Inflammatory macrophage (primary cell): ENCODE measurements around the gene HMCES.
"Not testable (repeated sequence)": the region's sequence is repeated elsewhere in the genome, so short reads cannot be mapped to it uniquely, and the experiment has no call there.

Experiments used
- DNase-seq, 2 donors: peaks; one replicate each; pipeline ENCODE4 v3.0.0-alpha.2; 2020 to 2022

The HMCES gene

GRCh38 chr3:129323651-129324294 lies 45.1 kb downstream of the HMCES start:
- peak in 1 of 2 donors; percentile 50 for DNase-seq

GRCh38 chr3:129324855-129325254 lies 46.2 kb downstream of the HMCES start:
- DNase-seq, result no peak

- DNase-seq, result no peak
Measured at GRCh38 chr3:129325383-129325782, 46.7 kb downstream of the HMCES start.

GRCh38 chr3:129326138-129326537 lies 47.5 kb downstream of the HMCES start:
- no peak for DNase-seq

GRCh38 chr3:129326595-129326994 lies 47.9 kb downstream of the HMCES start:
- DNase-seq, result no peak

- no peak for DNase-seq
Measured at GRCh38 chr3:129327510-129327909, 48.8 kb downstream of the HMCES start.

GRCh38 chr3:129329858-129330257 lies 51.2 kb downstream of the HMCES start:
- no peak for DNase-seq

GRCh38 chr3:129330409-129330808 lies 51.7 kb downstream of the HMCES start:
- peak; percentile 54 to 78 for DNase-seq

GRCh38 chr3:129333891-129334290 lies 55.2 kb downstream of the HMCES start:
- no peak for DNase-seq

GRCh38 chr3:129336093-129336706 lies 57.5 kb downstream of the HMCES start:
- DNase-seq, result no peak

GRCh38 chr3:129337719-129338118 lies 59.0 kb downstream of the HMCES start:
- not testable (repeated sequence) for DNase-seq

GRCh38 chr3:129339186-129339585 lies 60.5 kb downstream of the HMCES start:
- not testable (repeated sequence) for DNase-seq

- not testable (repeated sequence) for DNase-seq
Measured at GRCh38 chr3:129339833-129340232, 61.2 kb downstream of the HMCES start.

GRCh38 chr3:129341331-129342141 lies 62.9 kb downstream of the HMCES start:
- no peak for DNase-seq

GRCh38 chr3:129343643-129344360 lies 65.1 kb downstream of the HMCES start:
- DNase-seq, result peak; percentile 32 to 56

- DNase-seq, result no peak
Measured at GRCh38 chr3:129344540-129345220, 66.0 kb downstream of the HMCES start.

- no peak for DNase-seq
Measured at GRCh38 chr3:129345281-129345680, 66.6 kb downstream of the HMCES start.

GRCh38 chr3:129345971-129346370 lies 67.3 kb downstream of the HMCES start:
- no peak for DNase-seq

- DNase-seq, result no peak
Measured at GRCh38 chr3:129346695-129347457, 68.2 kb downstream of the HMCES start.

GRCh38 chr3:129347458-129347845 lies 68.8 kb downstream of the HMCES start:
- DNase-seq, result no peak

GRCh38 chr3:129348734-129349133 lies 70.1 kb downstream of the HMCES start:
- peak; percentile 74 to 75 for DNase-seq

GRCh38 chr3:129349169-129349568 lies 70.5 kb downstream of the HMCES start:
- DNase-seq, result peak; percentile 20 to 54
